Fibroblast of mammary gland (primary cell): Measurements from ENCODE around the gene CPNE1.

Experiments used
- DNase-seq: peaks from one replicate; pipeline ENCODE4 v3.0.0-alpha.2; 2010; ENCODE audit warnings: low read depth
- H3K4me3 ChIP-seq: 2 replicates; pipeline ENCODE4 v1.5.1; 2011; ENCODE audit warnings: low read depth, mild to moderate bottlenecking, low read length, moderate library complexity; ENCODE audit not compliant: control insufficient read depth
- TF ChIP-seq, protein P1 (sequence below): conservative IDR thresholded peaks from 2 replicates; pipeline ENCODE4 v1.5.1; 2011; ENCODE audit warnings: low read depth, low read length, inconsistent platforms; ENCODE audit not compliant: control insufficient read depth, insufficient read depth

CPNE1 gene

DNA sequence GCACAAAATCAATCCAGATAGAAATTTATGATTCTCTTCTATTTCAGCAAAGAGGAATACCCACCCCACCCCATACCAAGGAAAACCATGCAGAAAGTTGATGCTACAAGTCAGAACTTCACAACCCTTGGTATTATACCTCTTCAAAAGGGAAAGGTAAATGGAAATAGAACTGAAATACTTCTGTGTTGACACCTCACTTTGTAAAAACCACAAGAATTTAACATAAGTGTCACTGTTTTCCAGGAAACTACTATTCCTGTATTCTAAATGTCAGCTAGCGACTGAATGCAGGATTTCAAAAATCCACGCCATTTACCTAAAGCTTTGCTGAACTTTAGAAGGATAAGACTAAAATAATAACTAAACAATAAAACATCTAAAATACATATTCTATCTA is 3.6 kb downstream of the CPNE1 start:
- no peak for DNase-seq
- H3K4me3 ChIP-seq, result no peak overlapping the region
- TF ChIP-seq, protein P1, sequence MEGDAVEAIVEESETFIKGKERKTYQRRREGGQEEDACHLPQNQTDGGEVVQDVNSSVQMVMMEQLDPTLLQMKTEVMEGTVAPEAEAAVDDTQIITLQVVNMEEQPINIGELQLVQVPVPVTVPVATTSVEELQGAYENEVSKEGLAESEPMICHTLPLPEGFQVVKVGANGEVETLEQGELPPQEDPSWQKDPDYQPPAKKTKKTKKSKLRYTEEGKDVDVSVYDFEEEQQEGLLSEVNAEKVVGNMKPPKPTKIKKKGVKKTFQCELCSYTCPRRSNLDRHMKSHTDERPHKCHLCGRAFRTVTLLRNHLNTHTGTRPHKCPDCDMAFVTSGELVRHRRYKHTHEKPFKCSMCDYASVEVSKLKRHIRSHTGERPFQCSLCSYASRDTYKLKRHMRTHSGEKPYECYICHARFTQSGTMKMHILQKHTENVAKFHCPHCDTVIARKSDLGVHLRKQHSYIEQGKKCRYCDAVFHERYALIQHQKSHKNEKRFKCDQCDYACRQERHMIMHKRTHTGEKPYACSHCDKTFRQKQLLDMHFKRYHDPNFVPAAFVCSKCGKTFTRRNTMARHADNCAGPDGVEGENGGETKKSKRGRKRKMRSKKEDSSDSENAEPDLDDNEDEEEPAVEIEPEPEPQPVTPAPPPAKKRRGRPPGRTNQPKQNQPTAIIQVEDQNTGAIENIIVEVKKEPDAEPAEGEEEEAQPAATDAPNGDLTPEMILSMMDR, result no peak

DNA sequence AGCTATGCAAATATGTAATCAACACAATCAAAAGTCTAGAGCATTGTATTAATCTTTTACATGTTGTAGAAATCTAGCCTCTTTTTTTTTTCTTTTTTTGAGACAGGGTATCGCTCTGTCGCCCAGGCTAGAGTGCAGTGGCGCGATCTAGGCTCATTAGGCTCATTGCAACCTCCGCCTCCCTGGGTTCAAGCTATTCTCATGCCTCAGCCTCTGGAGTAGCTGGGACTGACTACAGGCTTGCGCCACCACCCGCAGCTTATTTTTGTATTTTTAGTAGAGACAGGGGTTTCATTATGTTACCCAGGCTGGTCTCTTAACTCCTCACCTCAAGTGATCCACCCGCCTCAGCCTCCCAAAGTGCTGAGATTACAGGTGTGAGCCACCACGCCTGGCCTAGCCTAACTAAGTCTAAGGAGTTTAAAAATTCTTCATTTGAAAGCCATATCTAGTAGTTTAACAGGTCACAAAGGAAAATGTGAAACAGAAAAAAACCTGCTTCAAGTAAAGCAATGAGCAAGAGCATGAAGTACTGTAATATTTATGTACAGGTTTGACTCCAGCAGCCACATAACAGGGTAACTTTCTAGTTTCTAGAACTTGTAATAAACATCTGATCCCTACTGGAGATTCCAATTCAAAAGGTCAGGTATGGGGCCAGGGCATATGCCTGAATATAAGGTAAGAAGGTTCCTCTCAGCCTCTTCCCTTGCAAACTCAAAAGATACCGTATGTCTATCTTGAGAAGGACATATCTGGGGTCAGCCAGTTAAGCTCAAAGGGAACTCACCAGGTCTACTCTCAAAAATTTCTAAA is 4.4 kb downstream of the CPNE1 start:
- H3K4me3 ChIP-seq, result no peak overlapping the region
- TF ChIP-seq, protein P1, result no peak
- no peak for DNase-seq

DNA sequence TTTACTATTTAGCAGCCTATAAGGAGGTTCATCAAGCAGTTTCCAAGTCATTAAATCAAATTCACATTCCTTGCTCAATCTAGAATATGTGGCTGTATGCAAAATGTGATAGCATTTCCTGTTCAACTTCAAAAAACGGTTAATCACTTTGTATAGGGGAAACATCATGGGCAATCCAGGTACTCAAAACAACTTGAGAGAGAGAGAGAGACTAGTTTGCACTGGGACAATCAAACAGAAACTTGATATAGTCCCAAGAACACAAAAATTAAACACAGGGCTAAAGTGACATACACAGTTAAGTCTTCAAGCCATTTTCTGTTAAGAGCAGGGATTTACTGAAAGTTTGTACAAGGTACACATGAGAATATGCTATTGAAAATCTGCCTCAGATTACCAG is 7.4 kb downstream of the CPNE1 start:
- TF ChIP-seq, protein P1, result no peak
- no peak overlapping the region for H3K4me3 ChIP-seq
- DNase-seq, result no peak

DNA sequence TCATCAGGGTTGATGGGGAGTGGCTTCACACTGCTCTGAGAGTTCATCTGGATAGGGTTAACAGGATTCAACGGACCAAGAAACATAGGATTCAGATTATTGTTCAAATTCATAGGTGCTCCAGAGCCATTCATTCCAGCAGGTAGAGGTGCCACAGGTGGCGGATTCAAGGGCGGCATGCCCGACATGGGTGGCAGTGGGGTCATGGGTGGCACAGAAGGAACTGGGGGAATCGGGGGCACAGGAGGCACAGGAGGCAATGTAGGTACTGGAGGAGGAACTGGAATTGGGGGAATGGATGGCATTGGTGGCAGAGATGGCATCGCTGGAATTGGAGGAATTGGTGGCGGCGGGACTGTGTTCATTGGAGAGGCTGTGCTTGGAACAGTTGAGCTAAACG is 10.3 kb downstream of the CPNE1 start:
- DNase-seq, result no peak
- TF ChIP-seq, protein P1, result no peak
- no peak overlapping the region for H3K4me3 ChIP-seq

DNA sequence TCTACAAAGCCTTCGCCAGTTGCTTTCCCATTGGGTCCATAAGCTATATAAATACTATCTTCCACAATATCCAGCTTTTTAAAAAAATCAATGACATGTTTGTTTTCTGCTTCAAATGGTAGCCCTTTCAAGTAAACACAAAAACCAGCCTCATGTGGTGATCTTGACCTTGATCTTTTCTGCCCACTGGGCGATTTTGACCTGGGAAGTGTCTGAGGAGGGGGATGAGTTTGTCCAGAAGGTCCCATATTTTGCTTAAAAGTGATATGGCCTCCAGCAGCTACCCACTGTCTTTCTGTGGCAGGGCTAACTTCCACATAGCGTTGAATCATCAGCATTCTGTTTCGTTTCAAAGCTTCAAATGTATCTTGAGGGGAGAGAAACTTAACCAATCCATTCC is 10.8 kb downstream of the CPNE1 start:
- DNase-seq, result no peak
- TF ChIP-seq, protein P1, result no peak
- H3K4me3 ChIP-seq, result no peak overlapping the region

DNA sequence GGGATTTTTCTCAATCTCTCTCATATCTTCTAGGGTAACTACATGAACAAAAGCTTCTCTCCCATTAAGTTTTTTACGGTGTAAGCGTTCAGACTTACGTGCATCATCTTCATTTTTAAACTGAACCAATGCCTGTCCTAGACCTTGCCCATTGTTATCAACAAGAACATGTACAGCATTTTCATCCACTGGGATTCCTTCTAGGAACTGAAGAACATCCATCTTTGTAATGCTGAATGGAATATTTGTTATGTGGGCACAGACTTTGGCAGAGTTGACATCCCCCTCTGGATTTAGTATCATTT is 11.3 kb downstream of the CPNE1 start:
- H3K4me3 ChIP-seq, result no peak overlapping the region
- TF ChIP-seq, protein P1, result no peak
- no peak for DNase-seq

DNA sequence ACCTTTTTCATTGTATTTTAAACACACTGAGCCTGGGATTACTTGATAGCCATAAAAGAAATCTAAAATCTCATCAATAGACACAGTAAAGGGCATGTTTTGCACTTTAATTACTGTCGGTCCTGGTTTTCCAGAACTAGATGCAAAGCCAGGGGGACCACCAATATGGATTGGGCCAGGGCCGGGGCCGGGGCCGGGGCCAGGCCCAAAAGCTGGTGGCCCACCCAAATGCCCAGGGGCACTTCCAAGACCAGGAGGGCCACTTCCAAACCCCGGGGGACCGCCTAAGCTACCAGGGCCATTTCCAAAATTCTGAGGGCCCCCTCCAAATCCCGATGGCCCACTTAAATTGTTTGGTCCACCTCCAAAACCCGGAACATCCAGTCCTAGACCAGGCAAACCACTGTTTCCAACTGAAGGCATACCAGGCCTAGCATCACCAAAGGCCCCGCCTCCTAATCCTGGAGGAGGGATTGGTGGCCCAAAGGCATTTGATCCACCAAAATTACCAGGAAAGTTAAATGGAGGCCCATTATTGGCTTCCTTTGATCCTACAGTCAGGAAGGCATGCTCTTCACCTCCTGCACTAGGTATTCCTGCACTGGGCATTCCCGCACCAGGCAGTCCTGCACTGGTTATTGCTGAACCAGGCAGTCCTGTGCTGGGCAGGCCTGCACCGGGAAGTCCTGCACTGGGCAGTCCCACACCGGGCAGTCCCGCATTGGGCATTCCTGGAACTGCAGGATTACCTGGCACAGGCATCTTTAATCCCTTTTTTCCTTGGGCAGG is 11.9 kb downstream of the CPNE1 start:
- H3K4me3 ChIP-seq, result no peak overlapping the region
- no peak for DNase-seq
- TF ChIP-seq, protein P1, result no peak
